ENCODE data around the gene DUSP11.
"Not testable (repeated sequence)": the region's sequence is repeated elsewhere in the genome, so short reads cannot be mapped to it uniquely, and the experiment has no call there.

The DUSP11 gene

GRCh38 chr2:73770725-73771124 is 9.2 kb downstream of the DUSP11 start:
- no peak for DNase-seq

DNA sequence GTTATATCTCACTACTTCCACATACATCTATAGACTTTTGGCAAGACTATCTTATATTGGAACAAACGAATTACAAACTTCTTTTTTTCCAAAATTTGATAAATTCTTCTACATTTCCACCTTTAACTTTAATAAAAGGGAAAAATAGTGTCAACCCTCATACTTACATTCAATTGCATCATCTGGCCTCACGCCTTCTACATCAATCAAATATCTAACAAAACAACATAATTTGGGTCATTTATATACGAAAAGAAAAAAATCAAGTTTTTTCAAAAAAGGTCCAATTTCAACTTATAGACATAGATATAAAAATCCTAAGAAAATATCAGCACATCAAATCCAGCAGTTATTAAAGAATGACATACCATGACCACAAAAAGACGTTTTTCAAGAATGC is 12.9 kb downstream of the DUSP11 start:
- DNase-seq, result no peak

GRCh38 chr2:73766349-73766748 is 13.6 kb downstream of the DUSP11 start:
- DNase-seq, result no peak

GRCh38 chr2:73764945-73765344 is 15.0 kb downstream of the DUSP11 start:
- no peak for DNase-seq

DNA sequence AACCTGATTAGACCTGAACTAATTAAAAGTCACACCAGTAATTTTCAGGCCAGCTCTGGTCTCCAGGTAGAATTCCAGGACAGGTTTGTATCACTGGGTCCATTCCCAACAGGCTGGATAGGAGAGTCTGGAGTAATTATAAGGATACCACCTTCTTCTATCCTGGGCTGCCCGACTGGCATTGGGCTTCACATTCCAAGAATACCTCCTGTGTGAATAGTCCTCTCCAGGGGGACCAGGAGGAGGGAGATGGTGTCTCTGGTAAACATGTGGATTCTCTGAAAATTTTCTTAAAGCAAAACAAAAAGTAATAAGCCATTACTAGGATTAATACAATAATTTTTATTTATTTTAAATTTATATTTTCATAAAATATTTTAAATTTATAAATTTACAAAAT is 17.3 kb downstream of the DUSP11 start:
- no peak for DNase-seq

GRCh38 chr2:73759904-73760303 is 20.0 kb downstream of the DUSP11 start:
- no peak for DNase-seq

DNA sequence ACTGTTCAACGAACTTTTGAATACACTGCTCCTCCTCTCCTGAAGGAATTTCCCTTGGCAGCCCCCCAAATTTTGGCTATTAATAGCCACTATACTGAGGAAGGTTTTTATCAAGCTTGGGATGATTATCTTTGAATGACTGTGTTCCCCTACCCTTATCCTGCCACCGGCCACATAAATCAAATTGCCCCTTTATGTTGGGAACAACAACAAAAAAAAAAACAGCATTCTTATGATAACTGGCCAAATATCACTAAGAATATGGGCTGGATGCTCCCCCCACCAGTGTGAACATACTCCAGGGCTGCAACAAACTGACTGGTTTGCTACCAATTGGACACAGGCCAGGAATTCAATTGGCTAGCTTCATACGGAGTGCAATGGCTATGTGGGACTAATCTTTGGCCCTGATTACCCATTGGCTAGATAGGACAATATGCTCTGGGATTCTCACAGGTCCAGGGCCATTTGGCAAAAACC is 20.6 kb downstream of the DUSP11 start:
- no peak for DNase-seq

DNA sequence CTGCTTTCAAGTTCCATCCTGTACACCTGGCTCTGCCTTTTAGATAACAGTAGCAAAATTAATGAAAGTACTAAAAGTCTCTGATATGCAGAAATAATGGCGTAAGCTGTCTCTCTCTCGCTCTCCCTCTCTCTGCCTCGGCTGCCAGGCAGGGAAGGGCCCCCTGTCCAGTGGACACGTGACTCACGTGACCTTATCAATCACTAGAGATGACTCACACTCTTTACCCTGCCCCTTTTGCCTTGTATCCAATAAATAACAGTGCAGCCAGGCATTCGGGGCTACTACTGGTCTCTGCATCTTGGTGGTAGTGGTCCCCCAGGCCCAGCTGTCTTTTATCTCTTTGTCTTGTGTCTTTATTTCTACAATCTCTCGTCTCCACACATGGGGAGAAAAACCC is 25.6 kb downstream of the DUSP11 start:
- not testable (repeated sequence) for DNase-seq

- DNase-seq, result no peak
These were observed 30.6 kb downstream of the DUSP11 start for GRCh38 chr2:73749314-73749713.

- DNase-seq, result no peak
These were observed 33.1 kb downstream of the DUSP11 start for GRCh38 chr2:73746877-73747208.

GRCh38 chr2:73746015-73746876 is 33.7 kb downstream of the DUSP11 start:
- DNase-seq, result no peak

DNA sequence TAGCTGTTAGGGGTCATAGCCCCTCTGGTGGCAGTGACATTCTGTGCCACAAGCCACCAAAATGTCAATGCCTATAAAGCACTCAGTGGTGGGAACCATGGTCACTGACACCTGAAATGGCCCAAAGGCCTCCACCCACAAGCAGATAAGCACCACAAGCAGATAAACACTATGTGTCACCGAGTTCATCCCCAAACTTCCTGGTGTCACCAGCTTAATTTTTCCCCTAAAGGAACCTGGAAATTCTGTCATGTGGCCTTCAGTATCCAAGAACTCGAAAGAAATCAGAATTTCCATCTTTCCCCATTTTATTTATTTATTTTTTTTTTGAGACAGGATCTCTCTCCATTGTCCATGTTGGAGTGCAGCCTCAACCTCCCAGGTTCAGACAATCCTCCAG is 39.1 kb downstream of the DUSP11 start:
- DNase-seq, result no peak

DNA sequence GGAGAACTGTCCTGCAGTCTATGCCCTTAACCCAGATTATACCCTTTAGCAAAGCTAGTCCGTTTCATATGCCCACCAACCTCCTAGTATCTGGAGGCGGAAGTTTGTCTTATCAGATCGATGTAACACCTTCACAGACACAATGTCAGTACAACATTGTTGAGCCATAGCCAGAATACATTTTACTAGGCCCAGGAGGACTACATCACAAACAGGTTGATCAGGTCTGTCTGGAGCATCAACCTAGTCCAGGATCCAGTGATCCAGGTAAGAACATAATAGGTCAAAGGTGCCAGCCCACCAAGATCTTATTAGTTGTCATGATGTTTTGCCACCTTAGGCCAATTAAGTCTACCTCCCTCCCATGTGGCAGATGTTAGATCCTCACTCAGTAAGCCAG is 40.8 kb downstream of the DUSP11 start:
- no peak for DNase-seq

DNA sequence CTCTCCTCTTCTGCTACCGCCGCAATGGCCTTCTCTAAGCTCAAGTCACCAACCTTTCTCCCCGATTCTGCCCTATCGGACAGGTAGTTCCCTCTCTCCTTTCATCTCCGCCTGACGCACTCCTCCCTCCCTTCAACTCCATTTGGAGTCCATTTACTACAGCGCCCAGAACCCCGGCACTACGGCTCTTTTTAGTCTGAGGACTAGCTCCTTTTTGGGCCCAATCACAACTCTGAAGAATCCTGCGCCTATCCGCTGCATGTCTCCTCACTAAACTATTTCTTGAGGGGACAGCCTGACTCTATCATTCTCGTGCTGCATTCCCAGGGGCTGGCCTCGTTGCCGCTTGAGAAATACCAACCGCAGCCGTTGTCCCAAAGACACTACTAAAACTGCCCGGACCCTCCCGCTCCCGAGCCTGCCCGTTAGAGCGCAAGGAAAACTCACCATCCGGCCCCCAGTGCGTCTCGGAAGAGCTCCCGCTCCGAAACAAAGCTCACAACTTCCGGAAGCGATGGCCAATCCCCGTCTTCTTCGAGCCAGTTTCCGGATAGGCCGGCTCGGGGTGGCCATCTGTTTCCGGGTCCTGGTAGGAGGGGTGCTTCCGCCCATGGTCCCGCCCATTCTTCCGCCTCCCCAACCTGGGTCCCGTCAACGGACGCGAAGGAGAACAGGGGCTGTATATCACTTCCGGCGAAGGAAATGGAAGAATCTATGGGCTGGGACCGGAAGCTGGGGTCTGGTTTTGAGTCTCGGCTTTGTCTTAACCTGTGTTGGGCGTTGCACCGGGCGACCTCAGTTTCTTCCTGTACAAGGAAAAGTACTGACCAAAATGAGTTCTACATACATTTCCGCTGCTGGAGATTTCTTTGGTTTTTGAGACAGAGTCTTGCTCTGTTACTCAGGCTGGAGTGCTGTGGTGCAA is 42.8 kb downstream of the DUSP11 start, which contains the start of gene TPRKB:
TPRKB (minus strand) TSS at position 491 of the 925 bp plus-strand sequence. CDS start 2,776 bp downstream, outside the sequence.
- peak; percentile 96 for DNase-seq

DNA sequence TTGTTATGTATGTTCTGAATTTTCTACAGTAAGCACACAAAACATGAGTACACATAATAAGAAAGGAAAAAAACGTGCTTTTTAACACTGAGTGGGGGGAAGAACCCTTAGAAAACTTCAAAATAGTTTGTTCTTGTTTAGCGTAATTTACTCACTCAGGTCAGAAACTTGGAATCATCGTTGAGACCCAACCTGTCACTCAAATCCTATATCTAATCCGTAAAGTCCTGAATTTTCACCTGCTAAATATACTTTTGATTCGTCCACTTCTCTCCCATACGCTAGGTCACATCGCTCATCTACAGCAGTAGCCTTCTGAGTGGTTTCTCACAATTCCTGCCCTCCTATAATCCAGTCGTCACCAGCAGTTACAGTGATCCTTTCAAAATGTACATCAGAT is 43.5 kb downstream of the DUSP11 start:
- DNase-seq, result no peak

DNA sequence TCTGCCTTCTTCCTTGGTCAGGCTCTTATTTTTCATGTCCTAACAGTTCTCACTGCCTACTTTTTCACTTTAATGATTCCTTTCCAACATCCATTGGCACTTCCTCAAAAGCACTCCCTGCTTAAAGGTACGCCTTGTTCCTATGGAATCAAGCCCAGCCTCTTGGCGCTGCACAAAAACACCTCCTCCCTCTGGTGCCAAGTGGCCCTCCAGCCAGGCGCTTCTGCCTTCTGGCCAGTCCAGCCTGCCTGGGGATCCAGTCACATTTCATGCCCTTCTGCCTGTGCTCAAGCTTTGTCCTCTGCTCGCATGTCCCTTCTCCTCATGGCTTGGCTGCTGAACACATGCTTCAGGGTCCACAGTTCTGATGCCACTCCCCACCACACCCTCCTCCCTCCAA is 49.1 kb downstream of the DUSP11 start:
- no peak for DNase-seq

- no peak for DNase-seq
These were observed 51.2 kb downstream of the DUSP11 start for GRCh38 chr2:73728711-73729110.

- no peak for DNase-seq
These were observed 51.9 kb downstream of the DUSP11 start for GRCh38 chr2:73728043-73728442.

DNA sequence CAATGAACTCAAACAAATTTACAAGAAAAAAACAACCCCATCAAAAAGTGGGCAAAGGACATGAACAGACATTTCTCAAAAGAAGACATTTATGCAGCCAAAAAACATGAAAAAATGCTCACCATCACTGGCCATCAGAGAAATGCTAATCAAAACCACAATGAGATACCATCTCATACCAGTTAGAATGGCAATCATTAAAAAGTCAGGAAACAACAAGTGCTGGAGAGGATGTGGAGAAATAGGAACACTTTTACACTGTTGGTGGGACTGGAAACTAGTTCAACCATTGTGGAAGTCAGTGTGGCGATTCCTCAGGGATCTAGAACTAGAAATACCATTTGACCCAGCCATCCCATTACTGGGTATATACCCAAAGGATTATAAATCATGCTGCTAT is 53.2 kb downstream of the DUSP11 start:
- DNase-seq, result not testable (repeated sequence)

GRCh38 chr2:73718851-73719621 is 60.9 kb downstream of the DUSP11 start:
- DNase-seq, result no peak

- no peak for DNase-seq
These were observed 61.5 kb downstream of the DUSP11 start for GRCh38 chr2:73718421-73718820.

GRCh38 chr2:73717695-73718094 is 62.2 kb downstream of the DUSP11 start:
- DNase-seq, result not testable (repeated sequence)

DNA sequence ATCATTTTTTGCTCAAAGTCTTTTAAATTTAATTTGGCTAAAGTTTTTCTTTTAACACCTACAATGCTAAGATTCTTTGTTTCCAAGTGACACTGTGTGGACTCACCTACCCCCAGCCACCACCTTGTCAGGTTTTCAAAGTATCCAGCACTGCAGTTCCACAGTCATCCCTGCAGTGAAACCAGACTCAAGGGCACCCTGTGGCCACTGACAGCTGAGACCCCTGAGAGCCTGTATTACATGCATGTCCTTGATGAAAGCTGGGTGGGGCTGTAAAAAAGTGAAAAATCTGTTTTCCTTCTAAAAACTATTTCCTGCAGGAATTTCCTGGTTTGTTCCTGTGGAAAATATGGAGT is 62.7 kb downstream of the DUSP11 start:
- no peak for DNase-seq

Measured in retina (tissue), 1 donor.